HK-2 (cell line): ENCODE results near the gene CEP41.

Source experiments
- DNase-seq: peaks from one replicate; pipeline ENCODE4 v3.0.0-alpha.2; 2018; ENCODE audit not compliant: unreplicated experiment

CEP41 gene

DNA sequence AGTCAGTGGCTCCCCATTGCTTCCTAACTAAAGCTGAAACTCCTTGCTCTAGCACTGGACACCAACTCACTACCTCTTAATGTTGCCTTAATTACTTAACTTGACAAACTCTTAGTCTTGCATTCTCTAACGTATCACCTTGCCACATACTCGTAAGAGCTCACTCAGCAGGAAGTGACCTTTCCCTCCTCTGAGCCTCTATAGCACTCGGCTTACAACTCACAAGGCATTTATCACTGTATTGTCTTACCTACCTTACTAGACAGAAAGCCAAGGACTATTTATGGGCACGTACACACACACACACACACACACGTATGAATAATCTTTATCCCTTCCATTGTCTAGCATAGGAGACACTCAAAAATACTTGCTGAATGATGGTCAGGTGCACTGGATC is 21.2 kb downstream of the CEP41 start:
- no peak for DNase-seq

DNA sequence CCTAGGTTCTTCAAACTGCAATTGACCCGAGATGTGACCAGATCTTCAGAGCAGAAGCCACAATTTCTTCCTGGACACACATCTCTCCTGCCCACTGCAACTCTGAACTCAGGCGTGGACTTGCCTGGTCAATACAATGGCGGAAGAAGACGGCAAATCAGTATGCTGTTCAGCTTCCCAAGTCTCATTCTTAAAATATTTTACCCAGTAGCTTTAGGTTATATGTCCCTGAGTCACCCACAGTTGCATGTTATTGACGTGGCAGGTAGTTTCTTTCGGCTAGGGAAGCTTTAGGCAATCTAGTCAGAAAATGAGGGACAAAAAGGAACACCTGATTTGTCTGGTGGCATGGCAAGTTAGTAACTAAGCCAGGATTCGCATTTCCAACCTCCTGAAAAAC is 22.5 kb downstream of the CEP41 start:
- DNase-seq: no peak

DNA sequence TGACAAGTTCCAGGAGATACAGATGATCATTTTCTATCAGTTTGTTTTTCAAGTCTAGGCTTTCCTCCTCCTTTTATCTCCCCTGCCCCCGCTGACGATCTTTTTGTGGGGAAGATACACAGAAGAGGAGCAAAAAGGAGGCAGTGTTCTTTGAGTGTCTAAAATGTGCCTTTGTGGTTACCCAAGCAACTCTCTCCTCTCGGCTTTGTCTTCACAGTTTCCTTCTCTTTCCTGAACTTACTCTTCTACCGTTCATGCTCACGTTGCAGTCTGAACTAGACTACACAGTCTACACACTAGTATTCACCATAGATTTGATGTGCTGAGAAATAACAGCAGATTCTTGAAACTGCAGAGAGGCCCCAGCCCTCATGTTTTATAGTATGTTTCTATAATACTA is 23.6 kb downstream of the CEP41 start:
- no peak for DNase-seq

DNA sequence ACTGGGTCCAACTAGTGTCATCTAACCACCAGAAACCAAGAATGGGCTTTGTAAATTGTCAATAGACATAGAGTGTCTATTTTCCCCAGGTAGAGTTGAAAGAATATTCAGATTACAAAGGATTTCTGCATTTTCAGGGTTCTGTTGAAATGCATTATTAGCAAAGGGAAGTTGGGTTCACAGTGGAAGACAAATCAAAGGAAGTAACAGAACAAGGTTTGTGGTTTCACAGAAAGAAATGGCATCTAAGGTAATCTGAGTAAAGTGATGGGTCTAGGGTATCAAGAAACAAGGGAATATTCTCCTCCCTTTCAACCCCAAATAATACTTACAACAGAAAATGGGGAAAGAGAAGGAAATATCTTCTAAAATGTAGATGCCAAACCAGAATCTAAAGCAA is 25.8 kb downstream of the CEP41 start:
- no peak for DNase-seq

DNA sequence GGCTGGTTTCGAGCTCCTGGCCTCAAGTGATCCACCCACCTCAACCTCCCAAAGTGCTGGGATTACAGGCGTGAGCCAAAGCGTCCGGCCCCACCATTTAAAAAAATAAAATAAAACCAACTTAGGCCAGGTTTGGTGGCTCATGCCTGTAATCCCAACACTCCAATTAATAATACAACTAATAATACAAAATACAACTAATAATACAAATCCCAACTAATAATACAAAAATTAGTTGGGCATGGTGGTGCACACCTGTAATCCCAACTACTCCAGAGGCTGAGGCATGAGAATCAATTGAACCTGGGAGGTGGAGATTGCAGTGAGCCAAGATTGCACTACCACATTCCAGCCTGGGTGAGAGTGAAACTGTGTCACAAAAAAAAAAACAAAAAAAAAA is 27.6 kb downstream of the CEP41 start:
- DNase-seq: no peak

DNA sequence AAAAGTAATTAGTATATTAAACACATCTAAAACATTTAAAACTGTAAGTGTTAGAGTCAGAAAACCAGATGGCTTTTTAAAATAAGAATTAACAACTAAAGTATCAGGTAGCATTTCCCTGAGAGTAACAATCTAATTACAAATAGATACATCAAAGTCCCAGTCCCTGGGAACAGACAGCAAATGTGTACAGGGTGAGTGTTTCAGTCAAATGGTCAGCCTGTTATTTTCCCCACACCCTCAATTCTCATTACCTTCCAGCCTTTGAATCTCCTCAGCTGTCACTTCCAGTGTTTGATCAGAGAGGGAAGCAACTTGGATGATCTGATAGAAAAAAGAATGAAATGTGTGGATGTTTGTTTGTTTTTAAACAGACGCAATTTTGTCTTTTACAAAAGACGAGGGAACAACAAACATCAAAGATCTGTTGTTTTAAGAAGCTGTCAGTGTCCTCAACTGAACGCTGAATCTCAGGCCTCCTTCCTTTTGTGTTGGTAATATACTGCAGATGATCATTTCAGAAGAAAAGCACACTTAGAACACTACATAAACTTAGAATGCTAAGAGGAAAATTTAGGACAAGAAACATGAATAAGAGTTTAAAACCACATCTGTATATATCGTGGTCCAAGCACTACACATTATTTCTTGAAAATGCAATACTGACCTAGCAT is 29.8 kb downstream of the CEP41 start:
- DNase-seq: no peak

DNA sequence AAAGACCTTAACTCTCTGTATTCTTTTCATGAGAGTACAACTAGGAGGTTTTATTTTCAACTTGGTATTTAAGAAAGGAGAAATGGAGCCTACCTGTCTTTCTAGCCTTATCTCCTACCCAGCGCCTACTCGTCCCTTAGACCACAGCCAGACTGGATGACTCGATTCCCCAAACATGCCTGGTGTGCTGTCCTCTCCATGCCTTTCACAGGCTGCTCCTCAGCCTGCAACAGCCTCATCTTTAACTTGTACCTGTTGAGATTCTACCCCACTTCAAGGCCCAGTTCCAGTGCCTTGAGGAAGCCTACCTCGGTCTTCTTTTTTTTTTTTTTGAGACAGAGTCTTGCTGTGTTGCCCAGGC is 31.1 kb downstream of the CEP41 start:
- no peak for DNase-seq

DNA sequence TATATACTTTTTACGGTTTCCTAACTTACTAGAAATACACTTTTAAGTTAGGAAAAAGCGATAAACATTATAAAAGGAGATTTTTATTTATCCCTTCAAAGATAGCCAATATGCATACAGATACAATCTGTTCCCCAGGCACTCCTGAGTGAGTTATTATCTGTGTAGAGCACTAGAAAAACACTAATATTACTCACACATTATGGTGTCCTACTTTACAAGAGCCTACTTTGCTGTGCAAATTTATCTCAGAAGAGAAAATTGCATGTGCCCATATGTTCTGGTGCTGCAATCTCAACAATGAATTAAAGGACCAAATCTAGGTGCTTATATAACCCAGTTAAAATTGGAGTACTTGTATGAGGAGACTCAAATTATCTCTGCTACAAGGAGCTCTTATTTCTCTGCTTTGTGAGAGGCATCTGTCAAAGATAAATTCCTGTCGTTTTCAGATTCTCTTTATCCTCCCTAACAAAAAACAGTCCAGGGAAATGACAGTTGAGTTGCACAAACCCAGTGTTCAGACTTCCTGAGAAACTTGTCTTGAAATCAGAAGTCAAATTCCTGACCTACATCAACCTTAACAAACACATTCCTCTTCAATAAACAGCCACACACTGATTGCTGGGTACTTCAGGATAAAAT is 31.6 kb downstream of the CEP41 start:
- DNase-seq: no peak

DNA sequence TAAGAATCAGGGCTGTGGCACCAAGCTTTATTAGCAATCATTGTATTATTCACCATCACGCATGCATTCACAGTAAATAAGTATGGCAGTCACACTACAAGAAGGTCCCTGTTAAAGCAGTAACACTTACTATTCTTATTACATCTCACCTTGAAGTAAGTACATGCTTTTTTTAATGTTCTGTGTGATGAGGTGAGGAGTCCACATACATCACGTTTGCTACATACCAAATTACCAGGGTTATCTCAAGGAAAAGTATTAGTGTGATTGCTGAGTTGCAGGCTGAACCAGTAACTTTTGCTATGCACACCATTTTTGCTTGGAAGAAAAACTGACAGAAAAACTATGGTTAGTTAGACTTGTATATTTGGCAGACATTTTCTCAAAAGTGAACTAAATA is 35.8 kb downstream of the CEP41 start:
- no peak for DNase-seq

DNA sequence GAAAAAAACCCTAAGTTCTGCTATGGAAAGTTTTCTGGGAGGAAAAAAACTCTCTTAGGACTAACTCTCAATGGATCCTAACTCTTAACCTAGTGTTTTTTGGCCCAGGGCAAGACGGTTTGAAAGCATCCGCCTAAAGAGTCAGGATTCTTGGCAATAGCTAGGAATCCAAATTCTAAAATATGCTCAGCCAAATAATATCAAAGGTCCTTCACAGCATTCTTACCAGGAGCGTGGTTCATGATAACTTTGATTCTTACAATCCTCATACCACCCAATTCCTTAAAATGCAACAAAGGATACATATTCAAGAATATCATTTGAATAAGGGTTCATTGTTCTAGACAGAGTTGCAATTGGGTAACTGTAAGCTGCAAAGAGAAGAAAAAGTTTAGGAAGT is 39.2 kb downstream of the CEP41 start:
- DNase-seq: no peak

DNA sequence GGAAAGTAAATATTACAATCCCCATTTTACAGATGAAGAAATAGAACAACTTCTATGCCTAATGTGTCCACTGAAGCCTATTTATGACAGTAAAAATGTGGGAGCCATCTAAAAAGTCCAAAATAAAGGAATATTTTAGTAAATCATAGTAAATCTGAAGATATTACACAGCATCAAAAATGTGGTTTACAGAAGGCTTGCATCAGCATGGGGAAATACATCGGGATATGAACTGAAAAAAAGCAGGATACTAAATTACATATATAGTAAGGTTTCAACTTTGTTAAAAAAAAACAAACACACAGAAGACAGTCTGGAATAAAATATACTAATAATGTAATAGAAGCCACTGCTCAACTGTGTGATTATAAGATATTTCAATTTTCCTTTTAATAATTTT is 39.7 kb downstream of the CEP41 start:
- no peak for DNase-seq

DNA sequence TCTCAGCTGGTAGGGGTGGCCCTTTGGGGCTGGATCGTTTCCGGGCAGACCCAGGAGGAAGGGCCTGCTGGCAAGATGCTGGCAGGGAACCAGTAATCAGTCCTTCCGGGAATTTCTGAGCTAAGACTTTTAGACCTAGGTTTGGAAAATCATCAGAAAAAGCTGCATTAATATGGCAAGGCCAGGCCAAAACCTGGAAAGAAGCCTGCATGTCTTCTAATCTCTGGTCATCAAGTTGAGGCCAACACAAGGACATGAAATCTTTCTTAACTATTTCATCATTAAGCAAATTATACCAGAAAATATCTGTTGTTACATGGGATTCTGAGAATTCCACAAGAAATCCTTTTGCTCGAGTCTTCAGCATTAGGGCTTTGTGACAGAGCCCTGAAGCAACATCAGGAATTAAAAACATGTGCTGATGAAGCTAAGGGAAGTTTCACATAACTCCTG is 40.7 kb downstream of the CEP41 start:
- no peak for DNase-seq

DNA sequence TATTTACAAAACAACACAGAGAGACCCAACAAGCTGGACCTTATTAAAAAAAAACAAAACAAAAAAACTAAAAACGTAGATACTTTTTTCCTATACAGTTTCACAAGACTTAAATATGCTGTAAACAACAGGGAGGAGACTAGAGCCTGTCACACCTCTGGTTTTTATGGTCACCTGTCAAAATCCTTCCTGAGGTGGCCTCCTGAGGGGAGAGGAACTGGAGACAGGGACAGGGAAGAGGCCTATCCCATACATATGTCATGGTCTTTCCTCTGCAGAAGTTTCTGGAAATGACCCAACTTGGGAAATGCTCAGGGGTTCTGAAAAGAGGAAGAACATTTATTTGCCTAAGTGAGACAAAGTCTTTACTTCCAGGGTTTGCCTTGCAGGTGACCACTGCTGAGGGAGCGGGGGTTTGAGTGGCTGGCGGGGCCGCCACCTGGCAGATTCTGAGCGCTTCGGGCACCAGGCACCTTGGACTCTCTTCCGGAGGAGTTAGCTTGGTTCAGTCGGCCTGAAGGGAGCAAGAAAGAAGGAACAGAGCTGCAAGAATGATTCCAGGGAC is 42.2 kb downstream of the CEP41 start:
- no peak for DNase-seq

DNA sequence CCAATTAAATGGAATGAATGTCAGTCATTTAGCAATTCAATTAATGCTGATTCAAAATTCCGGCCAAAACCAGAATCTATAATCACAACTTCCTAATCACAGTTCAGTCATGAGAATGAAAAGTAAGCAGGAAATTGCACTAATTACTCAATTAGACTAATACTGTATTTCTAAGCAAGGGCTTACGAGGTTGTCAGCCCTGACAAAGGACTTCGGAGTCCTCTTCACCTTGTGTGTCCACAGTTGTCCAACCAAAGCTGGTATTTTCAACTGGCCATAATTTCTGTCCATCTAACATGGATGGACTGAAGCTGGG is 43.1 kb downstream of the CEP41 start:
- no peak for DNase-seq

DNA sequence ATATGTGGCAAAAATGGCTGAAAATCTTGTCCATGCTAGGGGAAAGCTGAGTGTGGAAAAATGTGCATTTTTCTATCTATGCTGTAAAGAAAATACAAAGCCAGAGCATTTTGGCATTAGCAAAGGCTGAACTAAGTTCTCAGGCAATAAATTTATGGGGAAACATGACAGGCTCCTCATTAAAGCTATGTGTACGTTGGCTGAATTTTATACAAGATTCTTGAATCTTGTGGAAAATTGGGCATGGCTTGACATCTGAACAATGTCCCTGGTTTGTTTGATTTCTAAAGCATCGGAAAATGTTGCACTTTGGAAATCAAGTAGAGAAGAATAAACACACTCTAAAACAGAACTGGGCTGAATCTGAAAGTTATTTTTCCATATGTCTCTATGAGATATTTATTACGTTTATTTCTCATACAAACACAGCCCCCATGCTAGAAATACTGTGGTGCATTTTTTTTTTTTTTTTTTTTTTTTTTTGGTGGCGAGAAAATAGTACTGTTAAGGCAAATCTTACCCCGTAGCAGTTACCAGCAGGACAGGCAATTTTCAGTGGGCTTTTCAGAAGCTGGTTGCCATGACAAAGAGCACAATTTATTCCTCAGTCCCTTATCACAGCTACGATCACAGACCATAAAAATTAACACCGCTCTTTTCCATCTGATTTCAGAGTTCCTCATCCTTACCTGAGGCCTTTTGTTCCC is 43.6 kb downstream of the CEP41 start:
- DNase-seq: no peak

DNA sequence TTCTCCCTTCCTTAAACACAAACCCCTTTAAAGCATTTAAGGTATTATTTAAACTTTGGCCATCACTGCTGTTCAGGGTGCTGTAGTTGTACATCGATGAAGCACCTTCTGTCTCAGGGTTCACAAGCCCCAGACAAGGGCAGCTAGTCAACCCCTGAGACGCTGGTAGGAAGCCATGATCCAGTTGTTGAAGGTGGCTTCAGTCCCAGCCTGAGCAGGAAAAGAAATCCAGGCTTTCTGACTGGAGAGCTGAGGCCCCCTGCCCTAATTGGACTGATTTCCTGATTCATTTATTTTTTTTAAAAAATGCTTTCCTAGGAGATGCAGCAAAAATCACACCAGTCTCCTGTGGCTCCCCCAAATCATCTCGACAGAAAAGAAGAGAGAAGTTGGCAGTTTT is 44.7 kb downstream of the CEP41 start:
- DNase-seq: no peak

DNA sequence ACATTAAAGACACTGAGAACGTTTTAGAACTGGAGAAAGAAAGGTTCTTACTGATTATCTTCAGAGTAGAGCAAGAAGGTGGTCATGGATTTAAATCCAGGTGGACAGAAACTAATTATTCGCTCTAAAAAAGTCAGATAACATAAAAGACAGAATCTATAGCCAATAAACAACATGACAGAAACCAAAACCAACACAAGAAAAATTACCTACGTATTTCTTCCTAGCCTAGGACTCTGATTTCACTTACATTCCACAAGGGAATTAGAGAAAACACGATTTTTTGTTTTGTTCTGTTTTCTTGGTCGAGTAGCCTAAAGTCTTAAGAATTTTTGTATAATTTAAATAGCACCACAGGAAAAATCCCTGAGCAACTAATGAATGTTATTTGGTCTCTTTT is 45.4 kb downstream of the CEP41 start:
- no peak for DNase-seq

DNA sequence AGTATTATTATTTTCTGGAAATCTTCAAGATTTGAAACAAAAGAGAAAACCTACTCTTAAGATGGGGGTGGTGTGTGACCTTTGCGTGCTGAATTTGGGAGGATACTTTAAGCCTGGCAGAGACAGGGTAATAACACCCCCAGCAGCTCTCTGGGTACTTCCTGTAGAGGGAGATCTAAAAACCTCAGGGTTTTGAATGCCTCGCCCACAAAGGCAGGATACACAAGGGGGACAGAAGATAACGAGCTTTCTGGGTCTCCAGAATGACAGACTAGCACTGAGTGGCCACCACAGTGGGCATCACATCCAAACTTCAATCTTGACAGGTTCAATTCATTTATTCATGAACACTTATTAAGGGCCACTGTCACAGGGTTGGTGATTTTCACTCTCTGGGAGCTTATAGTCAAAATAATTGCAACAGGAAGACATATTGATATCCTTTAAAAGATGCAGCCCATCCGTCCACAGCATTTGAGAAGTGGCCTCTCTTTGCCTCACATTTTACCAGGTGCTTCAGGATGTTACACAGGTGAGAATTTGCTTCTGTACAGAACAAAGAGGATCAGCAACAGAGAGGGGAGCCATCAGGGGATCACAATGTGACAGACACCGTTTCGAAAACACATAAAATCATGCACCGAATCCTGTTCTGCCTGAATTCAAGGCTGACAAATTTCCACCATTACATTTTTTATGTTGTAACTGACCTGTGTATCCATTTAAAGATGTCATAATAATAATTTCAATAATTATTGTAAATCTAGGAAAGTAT is 46.2 kb downstream of the CEP41 start:
- no peak for DNase-seq

DNA sequence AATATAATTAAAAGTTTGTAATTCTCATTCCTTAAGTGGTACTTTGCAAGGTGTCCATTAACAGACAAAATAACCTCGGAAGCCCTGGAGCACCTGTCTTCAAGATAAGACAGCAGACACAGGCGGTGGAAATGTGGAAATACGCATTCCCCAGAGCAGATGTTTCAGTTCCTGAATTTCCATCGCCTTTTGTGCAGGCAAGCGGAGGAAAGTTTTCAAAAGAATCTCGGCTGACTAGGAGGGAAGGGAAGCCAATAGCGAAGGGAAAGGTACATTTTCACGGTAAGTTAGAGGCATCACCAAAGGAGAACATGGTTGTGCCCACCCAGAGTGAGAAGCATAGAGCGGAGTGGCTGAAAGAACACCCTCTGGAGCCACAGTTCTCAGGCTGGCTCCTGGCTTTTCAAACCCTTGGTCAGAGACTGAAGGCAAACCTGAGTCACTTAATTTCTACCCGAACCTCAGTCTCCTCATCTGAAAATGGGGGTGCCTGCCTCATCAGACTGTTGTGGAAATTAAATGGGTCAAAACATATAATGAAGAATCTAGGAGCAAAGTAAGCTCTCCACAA is 46.9 kb downstream of the CEP41 start:
- no peak for DNase-seq

DNA sequence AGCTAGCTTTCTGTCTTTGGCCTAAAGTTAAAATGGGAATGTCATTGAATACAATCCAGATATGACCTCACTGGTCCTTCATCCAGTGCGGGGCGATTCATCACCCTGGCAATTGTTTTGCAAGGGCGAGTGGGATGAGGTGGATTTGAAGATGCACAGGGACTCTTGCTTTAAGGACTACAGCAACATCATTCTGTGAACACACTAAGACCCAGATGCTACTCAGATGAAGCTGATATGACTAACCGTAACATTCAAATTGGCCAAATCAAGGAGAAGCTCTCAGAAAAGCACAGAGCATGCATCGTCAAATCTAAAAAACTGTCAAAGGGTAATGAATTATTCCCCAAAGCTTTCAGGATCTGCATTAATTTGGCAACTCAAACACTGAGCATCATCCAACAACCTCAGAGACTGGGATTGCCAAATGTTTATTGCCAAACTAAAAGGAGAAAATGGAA is 47.7 kb downstream of the CEP41 start:
- DNase-seq: no peak

DNA sequence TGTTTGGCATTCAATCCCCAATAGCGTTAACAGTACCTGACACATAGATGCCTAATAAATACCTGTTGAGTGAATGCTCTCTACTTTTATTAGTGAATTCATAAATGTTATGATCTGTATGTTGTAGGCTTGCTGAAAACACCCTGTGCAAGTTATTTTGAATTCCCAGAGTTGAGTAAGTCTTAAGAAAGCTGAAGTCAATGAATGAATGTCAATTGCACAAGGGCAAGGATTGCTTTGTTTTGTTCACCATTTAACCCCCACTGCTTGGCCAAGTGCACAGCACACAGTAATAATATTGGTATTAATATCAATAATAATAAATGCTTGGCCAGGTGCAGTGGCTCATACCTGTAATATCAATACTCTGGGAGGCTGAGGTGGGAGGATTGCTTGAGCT is 50.3 kb downstream of the CEP41 start:
- DNase-seq: no peak

DNA sequence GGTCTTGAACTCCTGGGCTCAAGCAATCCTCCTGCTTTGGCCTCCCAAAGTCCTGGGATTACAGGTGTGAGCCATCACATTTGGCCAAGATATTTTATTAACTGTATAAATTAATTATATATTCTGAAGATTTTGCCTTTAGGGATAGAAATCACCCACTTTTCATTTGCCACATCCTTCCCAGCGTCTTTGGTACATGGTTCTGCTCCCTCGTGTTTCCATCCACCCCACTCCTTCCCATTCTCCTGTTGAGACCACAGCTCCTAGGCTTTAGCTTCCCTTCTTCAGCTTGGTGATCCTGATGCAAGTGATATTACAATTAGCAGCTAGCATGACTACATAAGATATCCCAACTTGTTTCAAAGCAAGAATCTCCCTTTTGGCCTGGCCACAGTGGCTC is 52.1 kb downstream of the CEP41 start:
- DNase-seq: no peak
